ENCODE data around the gene TBC1D2B.

TBC1D2B gene

GRCh38 chr15:78070049-78070700 is 7.3 kb downstream of the TBC1D2B start:
- TF ChIP-seq, protein P1, sequence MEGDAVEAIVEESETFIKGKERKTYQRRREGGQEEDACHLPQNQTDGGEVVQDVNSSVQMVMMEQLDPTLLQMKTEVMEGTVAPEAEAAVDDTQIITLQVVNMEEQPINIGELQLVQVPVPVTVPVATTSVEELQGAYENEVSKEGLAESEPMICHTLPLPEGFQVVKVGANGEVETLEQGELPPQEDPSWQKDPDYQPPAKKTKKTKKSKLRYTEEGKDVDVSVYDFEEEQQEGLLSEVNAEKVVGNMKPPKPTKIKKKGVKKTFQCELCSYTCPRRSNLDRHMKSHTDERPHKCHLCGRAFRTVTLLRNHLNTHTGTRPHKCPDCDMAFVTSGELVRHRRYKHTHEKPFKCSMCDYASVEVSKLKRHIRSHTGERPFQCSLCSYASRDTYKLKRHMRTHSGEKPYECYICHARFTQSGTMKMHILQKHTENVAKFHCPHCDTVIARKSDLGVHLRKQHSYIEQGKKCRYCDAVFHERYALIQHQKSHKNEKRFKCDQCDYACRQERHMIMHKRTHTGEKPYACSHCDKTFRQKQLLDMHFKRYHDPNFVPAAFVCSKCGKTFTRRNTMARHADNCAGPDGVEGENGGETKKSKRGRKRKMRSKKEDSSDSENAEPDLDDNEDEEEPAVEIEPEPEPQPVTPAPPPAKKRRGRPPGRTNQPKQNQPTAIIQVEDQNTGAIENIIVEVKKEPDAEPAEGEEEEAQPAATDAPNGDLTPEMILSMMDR (IDR thresholded peaks at IDR 0.05; ENCODE audit: insufficient read depth, missing control alignments) = no peak
- DNase-seq (ENCODE audit: insufficient read length, low spot score) (no peak), FAIRE-seq (no peak)

DNA sequence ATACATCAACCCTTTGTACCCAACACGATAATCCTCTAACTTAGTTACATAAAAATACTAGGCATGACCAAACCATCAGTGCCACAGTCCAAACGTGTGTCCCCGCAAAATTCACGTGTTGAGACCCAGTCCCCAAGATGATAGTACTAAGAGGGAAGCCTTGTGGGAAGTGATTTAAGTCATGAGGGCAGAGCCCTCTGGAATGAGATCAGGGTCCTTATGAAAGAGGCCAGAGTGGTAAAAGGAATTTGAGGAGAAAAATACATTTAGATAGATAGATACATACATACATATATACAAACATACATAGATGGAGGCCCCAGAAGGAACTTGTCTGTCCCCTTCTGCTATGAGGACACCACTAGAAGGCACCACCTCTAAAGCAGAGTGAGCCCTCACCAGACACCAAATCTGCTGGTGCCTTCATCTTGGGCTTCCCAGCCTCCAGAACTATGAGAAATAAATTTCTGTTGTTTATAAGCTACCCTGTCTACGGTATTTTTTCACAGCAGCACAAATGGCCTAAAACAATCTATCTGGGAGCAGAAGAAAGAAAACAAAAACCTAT is 8.0 kb downstream of the TBC1D2B start:
- FAIRE-seq = no peak
- TF ChIP-seq, protein P1 (IDR thresholded peaks at IDR 0.05; ENCODE audit: insufficient read depth, missing control alignments) = no peak
- no peak for DNase-seq (ENCODE audit: insufficient read length, low spot score)

GRCh38 chr15:78069052-78069414 is 8.5 kb downstream of the TBC1D2B start:
- FAIRE-seq = no peak
- no peak for DNase-seq (ENCODE audit: insufficient read length, low spot score)
- TF ChIP-seq, protein P1 (IDR thresholded peaks at IDR 0.05; ENCODE audit: insufficient read depth, missing control alignments) = no peak

- FAIRE-seq (no peak), DNase-seq (ENCODE audit: insufficient read length, low spot score) (no peak)
- TF ChIP-seq, protein P1 (IDR thresholded peaks at IDR 0.05; ENCODE audit: insufficient read depth, missing control alignments) = no peak
These were observed 9.9 kb downstream of the TBC1D2B start for GRCh38 chr15:78067328-78068228.

- FAIRE-seq (no peak), DNase-seq (ENCODE audit: insufficient read length, low spot score) (no peak)
- TF ChIP-seq, protein P1 (IDR thresholded peaks at IDR 0.05; ENCODE audit: insufficient read depth, missing control alignments) = no peak
These were observed 11.3 kb downstream of the TBC1D2B start for GRCh38 chr15:78065973-78066946.

DNA sequence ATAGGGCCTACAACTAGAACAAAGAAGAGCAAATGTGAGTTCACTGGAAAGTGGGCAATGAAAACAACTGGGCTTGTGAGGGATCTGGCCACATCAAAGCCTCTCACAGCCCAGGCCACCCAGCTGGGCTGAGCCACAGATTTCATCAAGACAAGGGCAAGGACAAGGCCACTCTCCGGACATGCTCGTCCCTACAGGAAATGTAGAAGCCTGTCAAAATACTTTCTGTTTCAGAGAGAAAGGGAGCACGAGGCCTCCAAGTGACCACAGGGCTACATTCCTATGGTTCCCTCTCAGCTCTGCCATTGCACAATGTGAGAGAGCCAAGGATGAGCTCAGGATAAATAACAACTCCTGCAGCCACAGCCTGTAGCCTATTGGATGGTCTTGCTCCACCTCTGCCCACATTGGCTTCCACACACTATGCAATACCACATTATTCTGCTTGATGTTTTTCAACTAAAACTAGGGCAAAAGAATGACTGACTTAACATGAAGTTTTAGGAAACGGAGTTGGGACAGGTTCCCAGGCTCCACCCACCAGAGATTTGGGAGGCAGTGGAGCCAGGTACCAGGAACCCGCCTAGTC is 12.1 kb downstream of the TBC1D2B start:
- TF ChIP-seq, protein P1 (IDR thresholded peaks at IDR 0.05; ENCODE audit: insufficient read depth, missing control alignments) = no peak
- FAIRE-seq = no peak
- no peak for DNase-seq (ENCODE audit: insufficient read length, low spot score)

Measured in D721Med (cell line).